IMR-90 (cell line): ENCODE measurements around the gene ERG. TPM values are rescaled to one million over a fixed set of nuclear protein-coding genes. Genes with fewer than 3 reads are reported as not detected.

Experiments
- ATAC-seq: fragments of 200-7000 bp; cut with Tn5 transposase; 2 replicates; pipeline ENCODE4 v1.9.1; 2020; ENCODE audit warnings: low read depth, mild to moderate bottlenecking, moderate library complexity
- BruUV-seq: library from RNA; stranded (reverse); fragments of 400-500 nt; replicated peaks from 2 replicates; lab custom pipeline; 2021; lab: Mats Ljungman, UMichigan
- CTCF ChIA-PET: fragments of 300-600 bp; formaldehyde crosslinking; extraction: SDS; loops from one replicate; lab custom pipeline; 2021; ENCODE audit warnings: antibody characterized with exemption; lab: Yijun Ruan, JAX
- POLR2A ChIA-PET: fragments of 300-600 bp; sonication (Branson Sonifier 250); formaldehyde crosslinking; loops from one replicate; lab custom pipeline; 2022; ENCODE audit warnings: antibody characterized with exemption; ENCODE audit not compliant: unreplicated experiment; lab: Charles Lee
- DNase-seq: peaks from one replicate; pipeline ENCODE4 v3.0.0; 2013
- H2AFZ ChIP-seq: replicated peaks from 2 replicates; pipeline ENCODE3; 2013; ENCODE audit warnings: low read length, mild to moderate bottlenecking; ENCODE audit not compliant: poor library complexity
- H2AK5ac ChIP-seq: 2 replicates; pipeline ENCODE4 v1.6.1; 2013; ENCODE audit warnings: low read depth, low read length, inconsistent platforms
- H2AK9ac ChIP-seq: replicated peaks from 2 replicates; pipeline ENCODE3; 2013; ENCODE audit warnings: mild to moderate bottlenecking, low read depth, low read length, moderate library complexity; ENCODE audit not compliant: poor library complexity
- H2BK120ac ChIP-seq: 2 replicates; pipeline ENCODE4 v1.6.1; 2013; ENCODE audit warnings: low read depth, low read length, inconsistent platforms
- H2BK15ac ChIP-seq: 3 replicates; pipeline ENCODE4 v1.6.1; 2013; ENCODE audit warnings: low read depth, low read length, inconsistent platforms
- H2BK20ac ChIP-seq: 2 replicates; pipeline ENCODE4 v1.6.1; 2013; ENCODE audit warnings: low read depth, mild to moderate bottlenecking, inconsistent platforms, low read length, moderate library complexity
- H2BK5ac ChIP-seq: 2 replicates; pipeline ENCODE4 v1.6.1; 2013; ENCODE audit warnings: mild to moderate bottlenecking, low read depth, low read length, inconsistent platforms; ENCODE audit not compliant: poor library complexity, severe bottlenecking
- H3K14ac ChIP-seq: replicated peaks from 2 replicates; pipeline ENCODE4 v1.6.1; 2013; ENCODE audit warnings: low read depth, low read length, inconsistent platforms
- H3K18ac ChIP-seq: 2 replicates; pipeline ENCODE4 v1.6.1; 2013; ENCODE audit warnings: low read depth, low read length, control low read depth
- H3K23ac ChIP-seq: 2 replicates; pipeline ENCODE4 v1.6.1; 2013; ENCODE audit warnings: low read depth, low read length, inconsistent platforms
- H3K27ac ChIP-seq: 2 replicates; pipeline ENCODE4 v1.5.1; 2013; ENCODE audit warnings: mild to moderate bottlenecking, control low read depth, low read length; ENCODE audit not compliant: insufficient read depth
- H3K27me3 ChIP-seq: 2 replicates; pipeline ENCODE4 v1.6.1; 2013; ENCODE audit warnings: low read length; ENCODE audit not compliant: control insufficient read depth, insufficient read depth
- H3K36me3 ChIP-seq: 2 replicates; pipeline ENCODE4 v1.6.1; 2013; ENCODE audit warnings: low read length, mixed read lengths; ENCODE audit not compliant: control insufficient read depth, insufficient read depth
- H3K4ac ChIP-seq: 2 replicates; pipeline ENCODE4 v1.6.1; 2013; ENCODE audit warnings: low read depth, low read length, inconsistent platforms
- H3K4me1 ChIP-seq: 2 replicates; pipeline ENCODE4 v1.6.1; 2013; ENCODE audit warnings: low read length, mixed read lengths; ENCODE audit not compliant: control insufficient read depth, insufficient read depth
- H3K4me2 ChIP-seq: 2 replicates; pipeline ENCODE4 v1.6.1; 2013; ENCODE audit warnings: low read depth, mild to moderate bottlenecking, control low read depth, low read length, moderate library complexity
- H3K4me3 ChIP-seq: 2 replicates; pipeline ENCODE4 v1.5.1; 2013; ENCODE audit warnings: low read depth, mild to moderate bottlenecking, control low read depth, low read length, moderate library complexity; ENCODE audit not compliant: insufficient read depth
- H3K56ac ChIP-seq: 2 replicates; pipeline ENCODE4 v1.6.1; 2013; ENCODE audit warnings: low read length, inconsistent platforms; ENCODE audit not compliant: insufficient read depth; ENCODE audit errors: extremely low read depth
- H3K79me1 ChIP-seq, 2 experiments: 2 replicates each; pipeline ENCODE4 v1.6.1; 2013; ENCODE audit warnings: low read length in 2 of 2, inconsistent platforms in 1 of 2, low read depth in 1 of 2
- H3K9ac ChIP-seq: 2 replicates; pipeline ENCODE4 v1.6.1; 2013; ENCODE audit warnings: low read depth, low read length, control low read depth
- H3K9me1 ChIP-seq: 2 replicates; pipeline ENCODE4 v1.6.1; 2013; ENCODE audit warnings: low read length, inconsistent platforms; ENCODE audit not compliant: insufficient read depth
- H3K9me3 ChIP-seq: 2 replicates; pipeline ENCODE4 v1.6.1; 2013; ENCODE audit warnings: low read length; ENCODE audit not compliant: control insufficient read depth, insufficient read depth
- H4K20me1 ChIP-seq: 2 replicates; pipeline ENCODE4 v1.6.1; 2013; ENCODE audit warnings: low read length, inconsistent platforms; ENCODE audit not compliant: insufficient read depth
- H4K5ac ChIP-seq: 2 replicates; pipeline ENCODE4 v1.6.1; 2013; ENCODE audit warnings: mild to moderate bottlenecking, low read depth, low read length, control low read depth
- H4K8ac ChIP-seq, 2 experiments: 2 replicates each; pipeline ENCODE4 v1.6.1; 2013; ENCODE audit warnings: low read depth in 2 of 2, low read length in 2 of 2, control low read depth in 1 of 2, inconsistent platforms in 1 of 2
- H4K91ac ChIP-seq: 2 replicates; pipeline ENCODE4 v1.6.1; 2013; ENCODE audit warnings: low read depth, low read length, inconsistent platforms; ENCODE audit not compliant: insufficient read depth
- FOS ChIP-seq: fragments of 150-350 bp; IDR thresholded peaks from 2 replicates; pipeline ENCODE4 v1.6.1; 2016; ENCODE audit warnings: low read depth, low read length
- RAD21 ChIP-seq: IDR thresholded peaks from 2 replicates; pipeline ENCODE4 v1.6.1; 2012; ENCODE audit warnings: low read length, improper control_type of control experiment
- RFX5 ChIP-seq: IDR thresholded peaks from 2 replicates; pipeline ENCODE4 v1.8.0; 2012; ENCODE audit warnings: low read depth, mild to moderate bottlenecking, low read length, moderate library complexity
- SMC3 ChIP-seq: fragments of 150-350 bp; IDR thresholded peaks from 2 replicates; pipeline ENCODE4 v1.6.1; 2016; ENCODE audit warnings: low read depth, mild to moderate bottlenecking, antibody characterized with exemption, low read length, moderate library complexity
- WGBS, 2 experiments: methylation state at CpG; one replicate each; pipeline versions ENCODE4 v1.1.5 to v1.1.7; 2013; ENCODE audit warnings: missing lambda C conversion rate in 2 of 2; ENCODE audit not compliant: insufficient read length in 1 of 2; ENCODE audit errors: extremely low coverage in 2 of 2; 5-methylcytosine and 5-hydroxymethylcytosine counted together
- dilution Hi-C: fragments of 300-500 bp; cut with HindIII; formaldehyde crosslinking; loops from one replicate; pipeline ENCODE4 v1.14.3; 2018; ENCODE audit warnings: low sequenced_read_pairs; ENCODE audit not compliant: unreplicated experiment
- in situ Hi-C: fragments of 300-500 bp; cut with MboI; formaldehyde crosslinking; loops from 3 replicates; pipeline ENCODE4 v1.14.3; 2019; ENCODE audit warnings: low sequenced_read_pairs, inconsistent platforms, mixed read lengths
- intact Hi-C: fragments of 100-400 bp; cut with micrococcal nuclease; formaldehyde crosslinking; loops from 2 replicates; pipeline ENCODE4 v1.10.0; 2022
- polyA plus RNA-seq, 3 experiments: library from polyadenylated mRNA; depleted of rRNA; stranded (reverse); fragments of >200 nt; gene quantifications; 2 replicates each; pipeline ENCODE4 v1.2.3, GENCODE V29; 2012; ENCODE audit warnings: low replicate concordance in 1 of 3
- total RNA-seq: library from RNA; depleted of rRNA; stranded (reverse); fragments of >200 nt; gene quantifications from 2 replicates; pipeline ENCODE4 v1.2.3, GENCODE V29; 2012

Gene ERG
- total and polyA plus RNA-seq, 2 of the 4 experiments (the other 2 are of a cell fraction) = not detected

DNA sequence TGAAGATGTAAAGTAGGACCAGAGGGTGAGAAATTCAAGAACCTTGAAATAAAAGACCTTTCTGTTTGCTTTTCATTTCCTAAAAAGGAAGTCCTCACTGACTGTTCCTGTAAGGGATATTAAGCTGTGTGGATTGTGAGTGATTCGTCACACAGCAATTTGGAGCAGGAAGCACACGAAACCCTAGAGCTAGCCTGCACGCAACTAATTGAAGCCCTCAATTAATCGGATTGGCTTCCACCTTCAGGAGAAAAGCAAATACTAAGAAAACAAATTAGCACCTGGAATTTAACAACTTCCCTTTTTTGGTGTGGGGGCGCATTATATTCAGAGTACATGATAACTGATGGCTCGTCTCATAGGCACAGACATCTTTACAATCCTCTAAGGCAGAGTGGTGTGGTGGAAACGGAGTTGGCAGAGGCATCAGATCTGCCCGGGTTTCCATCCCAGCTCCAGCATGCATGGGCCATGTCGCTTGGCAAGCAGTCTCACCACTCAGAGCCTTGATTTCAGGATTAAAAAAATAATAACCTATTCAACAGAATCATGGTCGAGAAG, 146.2 kb downstream of the ERG start:
- Histone ChIP-seq H4K8ac (peak overlapping the region; percentile 97 to 98), H2BK120ac (peak overlapping the region; percentile 100), H3K18ac (peak overlapping the region; percentile 99), H3K14ac (peak overlapping the region; percentile 97), H3K4me3 (no peak overlapping the region), H3K27me3 (no peaks in the 10 kb centered on the region), H2BK5ac (peak overlapping the region; percentile 86), H3K4me2 (peak overlapping the region; percentile 60), H2AFZ (peak overlapping the region; percentile 17), H3K23ac (peak overlapping the region; percentile 98; the same call in 1 of the 2 replicates), H2AK5ac (peak overlapping the region; percentile 82), H2BK20ac (peak overlapping the region; percentile 100), H4K20me1 (no peaks in the 10 kb centered on the region), H3K4ac (peak overlapping the region; percentile 98), H3K4me1 (peaks cover 14% of the 10 kb centered on the region), H2BK15ac (peak overlapping the region; percentile 98; the same call in 2 of the 3 replicates), H3K56ac (peak overlapping the region; percentile 89), H4K5ac (peak overlapping the region; percentile 88), H3K79me1 (peaks cover 0 to 5% of the 10 kb centered on the region in 2 experiments; a peak in 1 of 4 replicates), H3K9ac (peak overlapping the region; percentile 72), H3K27ac (peak overlapping the region; percentile 87), H3K9me3 (no peaks in the 10 kb centered on the region), H3K36me3 (no peaks in the 10 kb centered on the region), H4K91ac (peak overlapping the region; percentile 99), H2AK9ac (no peak overlapping the region), H3K9me1 (peaks cover 6% of the 10 kb centered on the region; the same call in 1 of the 2 replicates)
- POLR2A ChIA-PET = interaction anchor here (0.6 to 0.7 kb wide), 3 partner anchors 9 to 556 kb away, joined by 3 to 4 read pairs (median 3); no protein-coding TSS in a partner anchor
- peak; percentile 90 for DNase-seq
- no CpG with 5 or more reads among the region's 10 CpGs for WGBS, 2 experiments
- CTCF ChIA-PET = interaction anchor here (0.6 to 4.7 kb wide), 28 partner anchors 8 to 678 kb away, joined by 3 to 48 read pairs (median 4); no protein-coding TSS in a partner anchor
- in situ Hi-C loops = loop anchor here (5.0 to 25.0 kb wide), 4 partner anchors 140 to 640 kb away; no protein-coding TSS in a partner anchor
- no TSS peak for BruUV-seq
- intact Hi-C loops = loop anchor here (1.0 kb wide), 5 partner anchors 116 to 640 kb away; no protein-coding TSS in a partner anchor
- dilution Hi-C loops = loop anchor here (25.0 kb wide), 1 partner anchor 140 kb away; no protein-coding TSS in a partner anchor
- ATAC-seq = peak; percentile 76
- TF ChIP-seq FOS (peak; percentile 71), RAD21 (peak; percentile 12; the same call in 1 of the 2 replicates), RFX5 (no peak), SMC3 (peak; percentile 15; the same call in 1 of the 2 replicates)
